GM23338 (cell line): ENCODE data around the gene SLC19A1. TPM values are rescaled to one million over a fixed set of nuclear protein-coding genes. Genes with fewer than 3 reads are reported as not detected.
A peak's percentile ranks its signal among the peaks of the same experiment; 100 is the strongest.

ENCODE experiments used
- ATAC-seq: fragments of 200-7000 bp; cut with Tn5 transposase; 3 replicates; pipeline ENCODE4 v1.9.1; 2020
- DNase-seq: peaks from one replicate; pipeline ENCODE4 v3.0.0-alpha.2; 2015; ENCODE audit warnings: low spot score
- H2AFZ ChIP-seq: fragments of 200-600 bp; sonication (generic); 2 replicates; pipeline ENCODE4 v1.8.0; 2016; ENCODE audit warnings: antibody characterized with exemption, mild to moderate bottlenecking, moderate library complexity
- H3F3A ChIP-seq: fragments of 200-600 bp; sonication (generic); replicated peaks from 2 replicates; pipeline ENCODE4 v1.8.0; 2017; ENCODE audit warnings: antibody characterized with exemption, mixed run types, low read depth
- H3K27ac ChIP-seq: fragments of 200-600 bp; sonication (generic); 2 replicates; pipeline ENCODE4 v1.6.1; 2016; ENCODE audit warnings: low read depth
- H3K27me3 ChIP-seq: fragments of 200-600 bp; sonication (generic); 2 replicates; pipeline ENCODE4 v1.8.0; 2016; ENCODE audit warnings: mild to moderate bottlenecking, mixed run types, moderate library complexity; ENCODE audit not compliant: insufficient read depth
- H3K36me3 ChIP-seq: fragments of 200-600 bp; sonication (generic); 2 replicates; pipeline ENCODE4 v1.8.0; 2016; ENCODE audit warnings: mild to moderate bottlenecking; ENCODE audit not compliant: insufficient read depth
- H3K4me1 ChIP-seq: fragments of 200-600 bp; sonication (generic); 2 replicates; pipeline ENCODE4 v1.8.0; 2016; ENCODE audit warnings: mild to moderate bottlenecking, moderate library complexity; ENCODE audit not compliant: insufficient read depth
- H3K4me2 ChIP-seq: fragments of 200-600 bp; sonication (generic); 2 replicates; pipeline ENCODE4 v1.7.1; 2017; ENCODE audit warnings: mixed run types
- H3K4me3 ChIP-seq: fragments of 200-600 bp; sonication (generic); 2 replicates; pipeline ENCODE4 v1.6.1; 2016; ENCODE audit warnings: mixed run types
- H3K79me2 ChIP-seq: fragments of 200-600 bp; sonication (generic); replicated peaks from 2 replicates; pipeline ENCODE4 v1.8.0; 2017; ENCODE audit warnings: mild to moderate bottlenecking; ENCODE audit not compliant: insufficient read depth
- H3K9me2 ChIP-seq: fragments of 200-600 bp; sonication (generic); 2 replicates; pipeline ENCODE4 v1.8.0; 2017; ENCODE audit not compliant: insufficient read depth
- H4K20me1 ChIP-seq: fragments of 200-600 bp; sonication (generic); replicated peaks from 2 replicates; pipeline ENCODE4 v1.8.0; 2017; ENCODE audit warnings: mild to moderate bottlenecking; ENCODE audit not compliant: insufficient read depth
- H3K27ac Mint-ChIP-seq: 2 replicates; pipeline ENCODE4 v1.8.0; 2020; ENCODE audit warnings: inconsistent platforms, mild to moderate bottlenecking, moderate library complexity, mixed read lengths
- H3K27me3 Mint-ChIP-seq: 3 replicates; pipeline ENCODE4 v1.8.0; 2022; ENCODE audit warnings: low read depth, mild to moderate bottlenecking, moderate library complexity, mixed read lengths, inconsistent platforms; ENCODE audit not compliant: insufficient read depth, poor library complexity
- H3K36me3 Mint-ChIP-seq: 3 replicates; pipeline ENCODE4 v1.8.0; 2021; ENCODE audit warnings: low read depth, mild to moderate bottlenecking, inconsistent platforms, moderate library complexity, mixed read lengths
- H3K4me1 Mint-ChIP-seq: 3 replicates; pipeline ENCODE4 v1.8.0; 2020; ENCODE audit warnings: mild to moderate bottlenecking, inconsistent platforms, mixed read lengths
- H3K4me3 Mint-ChIP-seq: 3 replicates; pipeline ENCODE4 v1.8.0; 2021; ENCODE audit warnings: moderate library complexity, mild to moderate bottlenecking, inconsistent platforms, mixed read lengths
- H3K9me3 Mint-ChIP-seq: 3 replicates; pipeline ENCODE4 v1.8.0; 2020; ENCODE audit warnings: moderate library complexity, mild to moderate bottlenecking, inconsistent platforms, mixed read lengths
- CREB1 ChIP-seq: fragments of 250-450 bp; sonication (Bioruptor Pico); IDR thresholded peaks from 2 replicates; pipeline ENCODE4 v1.5.0; 2020; ENCODE audit warnings: low read depth, mild to moderate bottlenecking, moderate library complexity
- EZH2 ChIP-seq: fragments of 200-600 bp; sonication (generic); IDR thresholded peaks from one replicate; pipeline ENCODE4 v1.8.0; 2017; ENCODE audit warnings: antibody characterized with exemption, mild to moderate bottlenecking, low read depth; ENCODE audit not compliant: unreplicated experiment
- EZH2phosphoT487 ChIP-seq: fragments of 200-600 bp; sonication (generic); IDR thresholded peaks from one replicate; pipeline ENCODE4 v1.8.1; 2018; ENCODE audit warnings: antibody characterized with exemption; ENCODE audit not compliant: unreplicated experiment
- JUNB ChIP-seq: IDR thresholded peaks from one replicate; pipeline ENCODE4 v1.6.1; 2016; ENCODE audit warnings: antibody characterized with exemption; ENCODE audit not compliant: unreplicated experiment
- NANOG ChIP-seq: IDR thresholded peaks from 2 replicates; pipeline ENCODE4 v1.6.1; 2016; ENCODE audit warnings: antibody characterized with exemption, borderline replicate concordance
- POLR2AphosphoS5 ChIP-seq: IDR thresholded peaks from 2 replicates; pipeline ENCODE4 v1.6.1; 2016; ENCODE audit warnings: antibody characterized with exemption, low read depth
- STAT1 ChIP-seq: IDR thresholded peaks from one replicate; pipeline ENCODE4 v1.6.1; 2016; ENCODE audit warnings: antibody characterized with exemption; ENCODE audit not compliant: unreplicated experiment
- ZNF114 ChIP-seq: fragments of 250-450 bp; sonication (Bioruptor Pico); IDR thresholded peaks from 2 replicates; pipeline ENCODE4 v1.5.0; 2020; ENCODE audit warnings: mild to moderate bottlenecking, moderate library complexity
- ZNF331 ChIP-seq: fragments of 250-450 bp; sonication (Bioruptor Pico); IDR thresholded peaks from 2 replicates; pipeline ENCODE4 v1.5.0; 2020; ENCODE audit warnings: low read depth, mild to moderate bottlenecking, moderate library complexity
- polyA plus RNA-seq: library from polyadenylated mRNA; unstranded; fragments of >200 nt; fragmentation: Nextera tagmentation; extraction: Ambion mirVana; gene quantifications from 2 replicates; pipeline ENCODE4 v1.2.1, GENCODE V29; 2016
- total RNA-seq: library from RNA; depleted of rRNA; stranded (reverse); fragments of >200 nt; shearing (Covaris generic); gene quantifications from 2 replicates; pipeline ENCODE4 v1.2.3, GENCODE V29; 2014
- TF ChIP-seq, protein P1 (sequence below), 2 experiments: fragments of 200-600 bp in 1 of 2; sonication (generic) in 1 of 2; conservative IDR thresholded peaks; 2 replicates each; pipeline versions ENCODE4 v1.5.1 to v1.6.1; 2016 to 2017; ENCODE audit warnings: antibody characterized with exemption in 2 of 2, low read depth in 2 of 2, mild to moderate bottlenecking in 2 of 2, moderate library complexity in 1 of 2
- TF ChIP-seq, protein P2 (sequence below): IDR thresholded peaks from 2 replicates; pipeline ENCODE4 v1.6.1; 2016; ENCODE audit warnings: antibody characterized with exemption
- TF ChIP-seq, protein P3 (sequence below): fragments of 250-450 bp; sonication (Bioruptor Pico); IDR thresholded peaks from 2 replicates; pipeline ENCODE4 v1.5.0; 2020; ENCODE audit warnings: mild to moderate bottlenecking, moderate library complexity
- TF ChIP-seq, protein P4 (sequence below): IDR thresholded peaks from one replicate; pipeline ENCODE4 v1.6.1; 2018; ENCODE audit warnings: antibody characterized with exemption; ENCODE audit not compliant: unreplicated experiment

Gene SLC19A1
- total and polyA plus RNA-seq, 2 experiments from 2014 or later, result 31.2 to 33.0 TPM

DNA sequence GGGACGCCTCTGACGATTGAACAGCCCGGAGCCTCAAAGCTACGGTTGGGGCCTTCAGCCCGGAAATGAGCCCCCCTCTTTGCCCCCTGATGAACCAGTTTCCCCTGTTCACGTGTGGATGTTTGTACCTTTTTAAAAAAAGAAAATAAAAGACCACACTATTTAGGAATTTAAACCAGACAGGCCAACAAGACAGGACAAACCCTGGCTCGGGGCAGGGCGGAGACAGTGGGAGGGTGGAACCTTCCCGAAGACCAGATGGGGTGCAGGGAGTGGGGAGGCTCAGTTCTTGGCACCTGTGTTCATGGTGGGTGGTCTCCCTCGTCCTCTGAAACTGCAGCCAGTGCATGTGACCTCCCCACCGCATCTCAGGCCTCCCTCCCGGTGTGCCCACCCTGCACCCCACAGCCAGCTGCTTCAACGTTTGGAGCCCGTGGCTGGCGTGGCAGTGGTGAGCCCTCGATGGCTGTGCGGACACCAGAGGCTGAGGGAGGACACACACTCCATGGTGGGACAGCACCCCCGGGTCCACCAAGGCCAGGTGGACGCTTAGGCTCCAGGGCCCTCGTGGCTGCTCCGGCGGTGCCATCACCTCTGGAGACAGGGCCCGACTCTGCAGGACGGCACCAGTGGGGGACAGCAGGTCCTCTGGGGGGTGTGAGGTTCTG, 91.7 kb downstream of the SLC19A1 start:
- peaks cover 16% of the 10 kb centered on the region for H3F3A ChIP-seq
- H4K20me1 ChIP-seq, result peaks cover 34% of the 10 kb centered on the region
- H3K36me3 ChIP-seq, result no peaks in the 10 kb centered on the region
- no peaks in the 10 kb centered on the region for H3K27me3 ChIP-seq
- peaks cover 80% of the 10 kb centered on the region for H3K79me2 ChIP-seq
- Mint-ChIP-seq H3K4me3 (no peak overlapping the region), H3K4me1 (peaks cover 7% of the 10 kb centered on the region; the same call in 2 of the 3 replicates), H3K9me3 (peaks cover 3% of the 10 kb centered on the region; the same call in 2 of the 3 replicates), H3K27ac (no peak overlapping the region), H3K27me3 (peaks cover 10% of the 10 kb centered on the region), H3K36me3 (peaks cover 38% of the 10 kb centered on the region)
- no peak overlapping the region for H2AFZ ChIP-seq
- DNase-seq (no peak), ATAC-seq (no peak)
- peaks cover 7% of the 10 kb centered on the region; the same call in 1 of the 2 replicates for H3K9me2 ChIP-seq
- H3K4me2 ChIP-seq, result no peak overlapping the region
- H3K4me1 ChIP-seq, result no peaks in the 10 kb centered on the region
- TF ChIP-seq ZNF114 (CRISPR knock-in tag), result no peak
- TF ChIP-seq ZNF331 (CRISPR knock-in tag), result no peak
- TF ChIP-seq, protein P1, sequence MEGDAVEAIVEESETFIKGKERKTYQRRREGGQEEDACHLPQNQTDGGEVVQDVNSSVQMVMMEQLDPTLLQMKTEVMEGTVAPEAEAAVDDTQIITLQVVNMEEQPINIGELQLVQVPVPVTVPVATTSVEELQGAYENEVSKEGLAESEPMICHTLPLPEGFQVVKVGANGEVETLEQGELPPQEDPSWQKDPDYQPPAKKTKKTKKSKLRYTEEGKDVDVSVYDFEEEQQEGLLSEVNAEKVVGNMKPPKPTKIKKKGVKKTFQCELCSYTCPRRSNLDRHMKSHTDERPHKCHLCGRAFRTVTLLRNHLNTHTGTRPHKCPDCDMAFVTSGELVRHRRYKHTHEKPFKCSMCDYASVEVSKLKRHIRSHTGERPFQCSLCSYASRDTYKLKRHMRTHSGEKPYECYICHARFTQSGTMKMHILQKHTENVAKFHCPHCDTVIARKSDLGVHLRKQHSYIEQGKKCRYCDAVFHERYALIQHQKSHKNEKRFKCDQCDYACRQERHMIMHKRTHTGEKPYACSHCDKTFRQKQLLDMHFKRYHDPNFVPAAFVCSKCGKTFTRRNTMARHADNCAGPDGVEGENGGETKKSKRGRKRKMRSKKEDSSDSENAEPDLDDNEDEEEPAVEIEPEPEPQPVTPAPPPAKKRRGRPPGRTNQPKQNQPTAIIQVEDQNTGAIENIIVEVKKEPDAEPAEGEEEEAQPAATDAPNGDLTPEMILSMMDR (conservative IDR thresholded peaks at IDR 0.05; ENCODE audit: low read depth in 2 of 2), result no peak
- TF ChIP-seq, protein P2, sequence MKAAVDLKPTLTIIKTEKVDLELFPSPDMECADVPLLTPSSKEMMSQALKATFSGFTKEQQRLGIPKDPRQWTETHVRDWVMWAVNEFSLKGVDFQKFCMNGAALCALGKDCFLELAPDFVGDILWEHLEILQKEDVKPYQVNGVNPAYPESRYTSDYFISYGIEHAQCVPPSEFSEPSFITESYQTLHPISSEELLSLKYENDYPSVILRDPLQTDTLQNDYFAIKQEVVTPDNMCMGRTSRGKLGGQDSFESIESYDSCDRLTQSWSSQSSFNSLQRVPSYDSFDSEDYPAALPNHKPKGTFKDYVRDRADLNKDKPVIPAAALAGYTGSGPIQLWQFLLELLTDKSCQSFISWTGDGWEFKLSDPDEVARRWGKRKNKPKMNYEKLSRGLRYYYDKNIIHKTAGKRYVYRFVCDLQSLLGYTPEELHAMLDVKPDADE, result no peak
- no peak for TF ChIP-seq STAT1
- TF ChIP-seq, protein P3, sequence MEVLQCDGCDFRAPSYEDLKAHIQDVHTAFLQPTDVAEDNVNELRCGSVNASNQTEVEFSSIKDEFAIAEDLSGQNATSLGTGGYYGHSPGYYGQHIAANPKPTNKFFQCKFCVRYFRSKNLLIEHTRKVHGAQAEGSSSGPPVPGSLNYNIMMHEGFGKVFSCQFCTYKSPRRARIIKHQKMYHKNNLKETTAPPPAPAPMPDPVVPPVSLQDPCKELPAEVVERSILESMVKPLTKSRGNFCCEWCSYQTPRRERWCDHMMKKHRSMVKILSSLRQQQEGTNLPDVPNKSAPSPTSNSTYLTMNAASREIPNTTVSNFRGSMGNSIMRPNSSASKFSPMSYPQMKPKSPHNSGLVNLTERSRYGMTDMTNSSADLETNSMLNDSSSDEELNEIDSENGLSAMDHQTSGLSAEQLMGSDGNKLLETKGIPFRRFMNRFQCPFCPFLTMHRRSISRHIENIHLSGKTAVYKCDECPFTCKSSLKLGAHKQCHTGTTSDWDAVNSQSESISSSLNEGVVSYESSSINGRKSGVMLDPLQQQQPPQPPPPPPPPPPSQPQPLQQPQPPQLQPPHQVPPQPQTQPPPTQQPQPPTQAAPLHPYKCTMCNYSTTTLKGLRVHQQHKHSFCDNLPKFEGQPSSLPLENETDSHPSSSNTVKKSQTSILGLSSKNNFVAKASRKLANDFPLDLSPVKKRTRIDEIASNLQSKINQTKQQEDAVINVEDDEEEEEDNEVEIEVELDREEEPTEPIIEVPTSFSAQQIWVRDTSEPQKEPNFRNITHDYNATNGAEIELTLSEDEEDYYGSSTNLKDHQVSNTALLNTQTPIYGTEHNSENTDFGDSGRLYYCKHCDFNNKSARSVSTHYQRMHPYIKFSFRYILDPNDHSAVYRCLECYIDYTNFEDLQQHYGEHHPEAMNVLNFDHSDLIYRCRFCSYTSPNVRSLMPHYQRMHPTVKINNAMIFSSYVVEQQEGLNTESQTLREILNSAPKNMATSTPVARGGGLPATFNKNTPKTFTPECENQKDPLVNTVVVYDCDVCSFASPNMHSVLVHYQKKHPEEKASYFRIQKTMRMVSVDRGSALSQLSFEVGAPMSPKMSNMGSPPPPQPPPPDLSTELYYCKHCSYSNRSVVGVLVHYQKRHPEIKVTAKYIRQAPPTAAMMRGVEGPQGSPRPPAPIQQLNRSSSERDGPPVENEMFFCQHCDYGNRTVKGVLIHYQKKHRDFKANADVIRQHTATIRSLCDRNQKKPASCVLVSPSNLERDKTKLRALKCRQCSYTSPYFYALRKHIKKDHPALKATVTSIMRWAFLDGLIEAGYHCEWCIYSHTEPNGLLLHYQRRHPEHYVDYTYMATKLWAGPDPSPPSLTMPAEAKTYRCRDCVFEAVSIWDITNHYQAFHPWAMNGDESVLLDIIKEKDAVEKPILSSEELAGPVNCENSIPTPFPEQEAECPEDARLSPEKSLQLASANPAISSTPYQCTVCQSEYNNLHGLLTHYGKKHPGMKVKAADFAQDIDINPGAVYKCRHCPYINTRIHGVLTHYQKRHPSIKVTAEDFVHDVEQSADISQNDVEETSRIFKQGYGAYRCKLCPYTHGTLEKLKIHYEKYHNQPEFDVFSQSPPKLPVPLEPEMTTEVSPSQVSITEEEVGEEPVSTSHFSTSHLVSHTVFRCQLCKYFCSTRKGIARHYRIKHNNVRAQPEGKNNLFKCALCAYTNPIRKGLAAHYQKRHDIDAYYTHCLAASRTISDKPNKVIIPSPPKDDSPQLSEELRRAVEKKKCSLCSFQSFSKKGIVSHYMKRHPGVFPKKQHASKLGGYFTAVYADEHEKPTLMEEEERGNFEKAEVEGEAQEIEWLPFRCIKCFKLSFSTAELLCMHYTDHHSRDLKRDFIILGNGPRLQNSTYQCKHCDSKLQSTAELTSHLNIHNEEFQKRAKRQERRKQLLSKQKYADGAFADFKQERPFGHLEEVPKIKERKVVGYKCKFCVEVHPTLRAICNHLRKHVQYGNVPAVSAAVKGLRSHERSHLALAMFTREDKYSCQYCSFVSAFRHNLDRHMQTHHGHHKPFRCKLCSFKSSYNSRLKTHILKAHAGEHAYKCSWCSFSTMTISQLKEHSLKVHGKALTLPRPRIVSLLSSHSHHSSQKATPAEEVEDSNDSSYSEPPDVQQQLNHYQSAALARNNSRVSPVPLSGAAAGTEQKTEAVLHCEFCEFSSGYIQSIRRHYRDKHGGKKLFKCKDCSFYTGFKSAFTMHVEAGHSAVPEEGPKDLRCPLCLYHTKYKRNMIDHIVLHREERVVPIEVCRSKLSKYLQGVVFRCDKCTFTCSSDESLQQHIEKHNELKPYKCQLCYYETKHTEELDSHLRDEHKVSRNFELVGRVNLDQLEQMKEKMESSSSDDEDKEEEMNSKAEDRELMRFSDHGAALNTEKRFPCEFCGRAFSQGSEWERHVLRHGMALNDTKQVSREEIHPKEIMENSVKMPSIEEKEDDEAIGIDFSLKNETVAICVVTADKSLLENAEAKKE (CRISPR knock-in tag), result no peak
- no peak for TF ChIP-seq EZH2
- TF ChIP-seq POLR2AphosphoS5, result no peak
- no peak for TF ChIP-seq CREB1
- TF ChIP-seq EZH2phosphoT487, result no peak
- TF ChIP-seq JUNB, result no peak
- TF ChIP-seq, protein P4, sequence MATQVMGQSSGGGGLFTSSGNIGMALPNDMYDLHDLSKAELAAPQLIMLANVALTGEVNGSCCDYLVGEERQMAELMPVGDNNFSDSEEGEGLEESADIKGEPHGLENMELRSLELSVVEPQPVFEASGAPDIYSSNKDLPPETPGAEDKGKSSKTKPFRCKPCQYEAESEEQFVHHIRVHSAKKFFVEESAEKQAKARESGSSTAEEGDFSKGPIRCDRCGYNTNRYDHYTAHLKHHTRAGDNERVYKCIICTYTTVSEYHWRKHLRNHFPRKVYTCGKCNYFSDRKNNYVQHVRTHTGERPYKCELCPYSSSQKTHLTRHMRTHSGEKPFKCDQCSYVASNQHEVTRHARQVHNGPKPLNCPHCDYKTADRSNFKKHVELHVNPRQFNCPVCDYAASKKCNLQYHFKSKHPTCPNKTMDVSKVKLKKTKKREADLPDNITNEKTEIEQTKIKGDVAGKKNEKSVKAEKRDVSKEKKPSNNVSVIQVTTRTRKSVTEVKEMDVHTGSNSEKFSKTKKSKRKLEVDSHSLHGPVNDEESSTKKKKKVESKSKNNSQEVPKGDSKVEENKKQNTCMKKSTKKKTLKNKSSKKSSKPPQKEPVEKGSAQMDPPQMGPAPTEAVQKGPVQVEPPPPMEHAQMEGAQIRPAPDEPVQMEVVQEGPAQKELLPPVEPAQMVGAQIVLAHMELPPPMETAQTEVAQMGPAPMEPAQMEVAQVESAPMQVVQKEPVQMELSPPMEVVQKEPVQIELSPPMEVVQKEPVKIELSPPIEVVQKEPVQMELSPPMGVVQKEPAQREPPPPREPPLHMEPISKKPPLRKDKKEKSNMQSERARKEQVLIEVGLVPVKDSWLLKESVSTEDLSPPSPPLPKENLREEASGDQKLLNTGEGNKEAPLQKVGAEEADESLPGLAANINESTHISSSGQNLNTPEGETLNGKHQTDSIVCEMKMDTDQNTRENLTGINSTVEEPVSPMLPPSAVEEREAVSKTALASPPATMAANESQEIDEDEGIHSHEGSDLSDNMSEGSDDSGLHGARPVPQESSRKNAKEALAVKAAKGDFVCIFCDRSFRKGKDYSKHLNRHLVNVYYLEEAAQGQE, result no peak
- no peak for TF ChIP-seq NANOG
- H3K4me3 ChIP-seq, result no peak overlapping the region
- H3K27ac ChIP-seq, result peak overlapping the region; percentile 32; the same call in 1 of the 2 replicates
